SU-DHL-6 (cell line): ENCODE measurements around the gene HNRNPA1L2.
A peak's percentile ranks its signal among the peaks of the same experiment; 100 is the strongest.
"Not testable (repeated sequence)": the region's sequence is repeated elsewhere in the genome, so short reads cannot be mapped to it uniquely, and the experiment has no call there.

Experiments
- H2AFZ ChIP-seq: fragments of 200-600 bp; sonication (generic); 2 replicates; pipeline ENCODE4 v1.6.1; 2014; ENCODE audit warnings: low read depth, mild to moderate bottlenecking, moderate library complexity, mixed read lengths, antibody characterized with exemption, low read length; ENCODE audit not compliant: severe bottlenecking
- H3F3A ChIP-seq: fragments of 200-600 bp; shearing (Covaris generic); 2 replicates; pipeline ENCODE4 v1.6.0; 2016; ENCODE audit warnings: antibody characterized with exemption, mild to moderate bottlenecking; ENCODE audit not compliant: insufficient read depth
- H3K27ac ChIP-seq: fragments of 200-600 bp; sonication (generic); 2 replicates; pipeline ENCODE4 v1.5.1; 2016; ENCODE audit warnings: low read depth, mild to moderate bottlenecking, low read length, moderate library complexity, mixed read lengths
- H3K27me3 ChIP-seq: fragments of 200-600 bp; sonication (generic), shearing (Covaris generic); 2 replicates; pipeline ENCODE4 v1.6.0; 2014; ENCODE audit warnings: mild to moderate bottlenecking, low read length
- H3K36me3 ChIP-seq: fragments of 200-600 bp; sonication (generic); 2 replicates; pipeline ENCODE4 v1.6.1; 2014; ENCODE audit warnings: mild to moderate bottlenecking, low read length, mixed read lengths
- H3K4me2 ChIP-seq: fragments of 300-600, 200-600 bp; shearing (Covaris generic), sonication (generic); 2 replicates; pipeline ENCODE4 v1.6.0; 2014; ENCODE audit warnings: low read length, low read depth, mild to moderate bottlenecking; ENCODE audit not compliant: poor library complexity, severe bottlenecking
- H3K4me3 ChIP-seq: fragments of 200-600 bp; sonication (generic); 2 replicates; pipeline ENCODE4 v1.5.1; 2014; ENCODE audit warnings: antibody characterized with exemption, low read length, mild to moderate bottlenecking, mixed read lengths; ENCODE audit not compliant: insufficient read depth, poor library complexity, severe bottlenecking
- H3K79me2 ChIP-seq: fragments of 200-600 bp; sonication (generic); 2 replicates; pipeline ENCODE4 v1.6.1; 2014; ENCODE audit warnings: mild to moderate bottlenecking, low read length, moderate library complexity; ENCODE audit not compliant: insufficient read depth
- H3K9ac ChIP-seq: fragments of 200-600 bp; sonication (generic); 2 replicates; pipeline ENCODE4 v1.7.0; 2014; ENCODE audit warnings: mild to moderate bottlenecking, low read length
- H3K9me2 ChIP-seq: fragments of 200-600 bp; sonication (generic); replicated peaks from 2 replicates; pipeline ENCODE4 v1.6.1; 2014; ENCODE audit warnings: low read length; ENCODE audit not compliant: insufficient read depth
- H3K9me3 ChIP-seq: fragments of 200-600 bp; sonication (generic); 2 replicates; pipeline ENCODE4 v1.6.1; 2014; ENCODE audit warnings: low read length, mixed read lengths; ENCODE audit not compliant: insufficient read depth
- H4K20me1 ChIP-seq: fragments of 200-600 bp; sonication (generic); 2 replicates; pipeline ENCODE4 v1.6.1; 2014; ENCODE audit warnings: low read depth, mild to moderate bottlenecking, antibody characterized with exemption, low read length, moderate library complexity, mixed read lengths
- EZH2phosphoT487 ChIP-seq: fragments of 200-600 bp; sonication (generic), shearing (Covaris generic); conservative IDR thresholded peaks from 2 replicates; pipeline ENCODE4 v1.6.1; 2018; ENCODE audit warnings: mild to moderate bottlenecking, antibody characterized with exemption, low read length, moderate library complexity, mixed read lengths
- TF ChIP-seq, protein P1 (sequence below): fragments of 200-600 bp; sonication (generic); IDR thresholded peaks from one replicate; pipeline ENCODE4 v1.5.1; 2017; ENCODE audit warnings: antibody characterized with exemption, mild to moderate bottlenecking, low read length, moderate library complexity; ENCODE audit not compliant: insufficient read depth, poor library complexity, severe bottlenecking

HNRNPA1L2 gene

DNA sequence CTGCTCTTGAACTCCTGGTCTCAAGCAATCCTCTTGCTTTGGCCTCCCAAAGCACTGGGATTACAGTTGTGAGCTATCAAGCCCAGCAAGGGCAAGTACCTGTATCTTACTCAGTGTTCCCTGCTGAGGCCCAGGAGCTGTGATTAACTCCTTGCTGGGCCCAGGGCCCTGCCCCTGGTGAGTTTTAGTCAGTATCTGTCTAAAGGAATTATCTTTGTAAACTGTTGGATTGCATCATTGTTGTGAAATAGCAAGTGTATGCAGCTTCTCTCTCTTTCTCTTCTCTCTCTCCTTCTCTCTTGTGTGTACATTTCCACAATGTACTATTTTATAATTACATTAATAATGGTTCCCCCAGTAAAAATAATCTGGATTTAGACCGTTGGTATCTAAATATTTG, 35.4 kb upstream of the HNRNPA1L2 start:
- not testable (repeated sequence) for H3K9me3 ChIP-seq, H3K79me2 ChIP-seq, H3K27ac ChIP-seq, H3F3A ChIP-seq, H4K20me1 ChIP-seq, H3K4me3 ChIP-seq, H3K4me2 ChIP-seq, H3K27me3 ChIP-seq, H3K36me3 ChIP-seq, H3K9me2 ChIP-seq, H2AFZ ChIP-seq, H3K9ac ChIP-seq

DNA sequence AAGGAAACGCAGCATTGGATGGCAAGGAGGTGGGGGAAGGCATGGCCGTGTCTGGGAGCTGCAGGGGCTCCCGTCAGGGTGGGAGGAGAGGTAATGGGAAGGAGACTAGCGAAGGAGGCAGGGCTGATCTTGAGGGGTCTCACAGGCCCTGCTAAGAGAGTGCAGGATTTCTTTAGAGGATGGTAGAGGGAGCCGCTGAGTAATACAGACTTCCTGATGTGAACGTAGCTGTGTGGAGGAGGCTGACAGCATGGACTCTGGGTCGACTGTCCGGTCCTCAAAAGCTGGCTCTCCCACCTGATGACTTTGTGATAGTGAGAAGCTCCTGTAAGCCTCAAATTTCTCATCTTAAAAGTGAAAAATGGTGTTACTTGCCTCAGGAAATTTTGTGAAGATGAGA, 34.0 kb upstream of the HNRNPA1L2 start:
- H3K9me2 ChIP-seq, H3K9me3 ChIP-seq, H4K20me1 ChIP-seq, H3K36me3 ChIP-seq, H3K27me3 ChIP-seq, H3K4me3 ChIP-seq, H3K4me2 ChIP-seq, H3K79me2 ChIP-seq, H3K27ac ChIP-seq, H3K9ac ChIP-seq, H3F3A ChIP-seq, H2AFZ ChIP-seq: not testable (repeated sequence)

DNA sequence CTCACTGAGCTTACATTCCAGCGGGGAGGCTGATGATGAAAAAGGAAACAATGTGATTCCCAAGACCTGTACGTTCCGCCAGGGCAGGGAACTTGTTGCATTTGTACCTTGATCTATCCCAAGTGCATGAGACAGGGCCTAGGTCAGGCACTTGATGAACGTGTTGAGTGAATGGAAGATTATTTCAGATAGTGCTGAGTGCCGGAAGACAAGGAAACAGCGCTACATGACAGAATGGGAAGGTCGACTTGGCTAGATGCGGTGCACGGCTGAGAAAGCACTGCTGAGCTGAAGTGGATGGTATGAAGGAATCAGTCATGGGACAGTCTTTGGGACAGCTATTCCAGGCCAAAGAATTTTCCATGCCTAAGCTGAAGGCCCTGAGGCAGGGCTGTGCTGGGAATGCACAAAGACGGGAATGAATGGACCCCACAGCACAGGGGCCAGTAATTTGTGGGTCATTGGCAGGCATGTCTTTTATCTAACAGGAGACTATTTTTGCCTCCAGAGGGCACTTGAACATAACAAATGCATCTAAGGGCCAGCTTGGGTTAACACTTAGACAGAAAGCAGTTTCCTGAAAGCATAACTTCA, 33.1 kb upstream of the HNRNPA1L2 start:
- H3K9me2 ChIP-seq, H3K9ac ChIP-seq, H2AFZ ChIP-seq, H3K9me3 ChIP-seq, H3K79me2 ChIP-seq, H3K27me3 ChIP-seq, H3K27ac ChIP-seq, H3K4me3 ChIP-seq, H4K20me1 ChIP-seq, H3K4me2 ChIP-seq, H3F3A ChIP-seq, H3K36me3 ChIP-seq: not testable (repeated sequence)
- TF ChIP-seq, protein P1, sequence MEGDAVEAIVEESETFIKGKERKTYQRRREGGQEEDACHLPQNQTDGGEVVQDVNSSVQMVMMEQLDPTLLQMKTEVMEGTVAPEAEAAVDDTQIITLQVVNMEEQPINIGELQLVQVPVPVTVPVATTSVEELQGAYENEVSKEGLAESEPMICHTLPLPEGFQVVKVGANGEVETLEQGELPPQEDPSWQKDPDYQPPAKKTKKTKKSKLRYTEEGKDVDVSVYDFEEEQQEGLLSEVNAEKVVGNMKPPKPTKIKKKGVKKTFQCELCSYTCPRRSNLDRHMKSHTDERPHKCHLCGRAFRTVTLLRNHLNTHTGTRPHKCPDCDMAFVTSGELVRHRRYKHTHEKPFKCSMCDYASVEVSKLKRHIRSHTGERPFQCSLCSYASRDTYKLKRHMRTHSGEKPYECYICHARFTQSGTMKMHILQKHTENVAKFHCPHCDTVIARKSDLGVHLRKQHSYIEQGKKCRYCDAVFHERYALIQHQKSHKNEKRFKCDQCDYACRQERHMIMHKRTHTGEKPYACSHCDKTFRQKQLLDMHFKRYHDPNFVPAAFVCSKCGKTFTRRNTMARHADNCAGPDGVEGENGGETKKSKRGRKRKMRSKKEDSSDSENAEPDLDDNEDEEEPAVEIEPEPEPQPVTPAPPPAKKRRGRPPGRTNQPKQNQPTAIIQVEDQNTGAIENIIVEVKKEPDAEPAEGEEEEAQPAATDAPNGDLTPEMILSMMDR = peak; percentile 8

DNA sequence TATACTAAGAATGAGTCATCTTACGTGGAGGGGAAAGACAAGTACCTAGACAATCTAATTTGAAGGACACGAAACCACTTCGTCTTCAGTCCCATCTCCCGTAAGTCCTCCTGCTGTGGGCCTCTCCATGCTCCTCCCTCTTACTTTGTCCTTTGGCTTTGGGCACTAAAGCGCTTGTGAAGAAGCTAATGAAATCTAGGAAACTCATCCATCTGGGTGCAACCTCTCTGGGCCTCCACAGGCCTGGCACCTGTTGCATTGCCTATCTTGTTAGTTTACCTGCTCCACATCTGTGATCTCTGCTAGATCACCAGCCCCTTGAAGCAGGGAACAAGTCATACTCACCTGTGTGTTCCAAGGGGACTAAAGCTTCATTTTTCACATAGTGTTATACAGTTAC, 32.1 kb upstream of the HNRNPA1L2 start:
- not testable (repeated sequence) for H3K4me3 ChIP-seq, H3F3A ChIP-seq, H3K27ac ChIP-seq

DNA sequence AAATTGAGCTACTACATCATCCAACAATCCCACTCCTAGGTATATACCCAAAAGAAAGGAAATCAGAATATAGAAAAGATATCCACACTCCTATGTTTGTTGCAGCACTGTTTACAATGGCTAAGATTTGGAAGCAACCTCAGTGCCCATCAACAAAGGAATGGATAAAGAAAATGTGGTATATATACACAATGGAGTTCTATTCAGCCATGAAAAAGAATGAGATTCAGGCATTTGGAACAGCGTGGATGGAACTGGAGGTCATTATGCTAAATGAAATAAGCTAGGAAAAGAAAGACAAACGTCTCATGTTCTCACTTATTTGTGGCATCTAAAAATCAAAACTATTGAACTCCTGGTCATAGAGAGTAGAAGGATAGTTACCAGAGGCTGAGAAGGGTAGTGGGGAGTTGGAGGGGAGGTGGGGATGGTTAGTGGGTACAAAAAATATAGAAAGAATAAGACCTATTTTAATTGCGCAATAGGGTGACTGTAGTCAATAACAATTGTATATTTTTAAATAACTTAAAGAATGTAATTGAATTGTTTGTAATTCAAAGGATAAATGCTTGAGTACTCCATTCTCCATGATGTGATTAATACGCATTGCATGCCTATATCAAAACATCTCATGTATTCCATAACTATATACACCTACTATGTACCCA, 27.0 kb upstream of the HNRNPA1L2 start:
- Histone ChIP-seq H3K27ac (no peak overlapping the region), H3F3A (no peaks in the 10 kb centered on the region), H3K79me2 (peaks cover 22% of the 10 kb centered on the region), H3K9me3 (no peaks in the 10 kb centered on the region), H3K9ac (no peak overlapping the region), H4K20me1 (no peaks in the 10 kb centered on the region), H3K4me2 (no peak overlapping the region), H2AFZ (no peak overlapping the region), H3K4me3 (no peak overlapping the region), H3K9me2 (no peaks in the 10 kb centered on the region), H3K27me3 (no peaks in the 10 kb centered on the region), H3K36me3 (no peaks in the 10 kb centered on the region)
- no peak for TF ChIP-seq EZH2phosphoT487
- TF ChIP-seq, protein P1 = no peak

More for the DNA sequence above, 32.1 kb upstream of the HNRNPA1L2 start:
- not testable (repeated sequence) for H2AFZ ChIP-seq, H3K36me3 ChIP-seq, H3K4me2 ChIP-seq, H3K9me2 ChIP-seq, H3K27me3 ChIP-seq, H3K79me2 ChIP-seq, H4K20me1 ChIP-seq, H3K9ac ChIP-seq, H3K9me3 ChIP-seq
